A549 treated with Hydrocortisone at 1 μM for 4 hours (cell line): ENCODE results near the gene ETV3. TPM values are rescaled to one million over a fixed set of nuclear protein-coding genes. Genes with fewer than 3 reads are reported as not detected.

Source experiments
- total RNA-seq: library from RNA; stranded (reverse); fragments of 200-300 nt; extraction: Qiagen RNA extraction; gene quantifications from 5 replicates; pipeline ENCODE4 v1.2.3, GENCODE V29; 2022

Gene ETV3
- 9.2 to 15.0 TPM (median 10.0 TPM) in 5 replicates for total RNA-seq

DNA sequence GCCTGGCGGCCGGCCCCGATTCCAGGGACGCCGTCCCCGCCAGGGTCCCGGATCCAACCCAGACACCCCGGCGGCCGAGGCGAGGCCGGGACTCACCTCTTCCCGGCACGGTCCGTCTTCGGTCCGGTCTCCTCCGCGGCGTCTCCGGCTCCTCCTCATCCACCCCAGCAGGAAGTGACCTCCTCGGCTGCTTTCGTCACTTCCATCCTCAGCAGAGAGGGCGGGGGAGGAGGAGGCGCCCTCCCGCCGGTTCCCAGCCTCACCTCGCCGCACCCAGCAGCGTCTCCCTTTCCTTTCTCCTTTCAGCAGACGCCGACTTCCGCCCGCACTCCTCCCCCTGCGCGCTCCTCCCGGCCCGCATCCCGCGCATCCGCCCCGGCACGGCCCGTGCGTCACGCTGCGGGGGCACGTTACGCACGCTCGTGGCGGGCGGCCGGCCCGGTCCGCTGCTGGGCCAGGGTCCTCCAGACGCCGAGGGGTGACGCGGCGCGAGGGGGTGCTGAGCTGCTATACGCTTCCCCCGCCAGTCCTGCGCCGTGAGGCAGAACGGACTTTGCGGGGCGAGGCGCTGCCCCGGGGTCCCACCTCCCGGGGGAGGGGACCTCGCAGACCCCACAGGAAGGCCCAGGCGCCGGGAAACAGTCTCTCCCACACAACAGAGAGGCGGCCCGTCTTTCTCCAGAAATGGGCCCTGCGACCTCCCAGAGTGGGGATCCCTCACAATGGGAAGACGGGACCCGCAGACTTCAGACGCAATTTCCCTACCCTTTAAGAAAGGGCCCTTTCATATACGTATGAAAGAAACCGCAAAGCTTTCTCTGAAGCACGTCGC, at the start of gene ETV3:
TSS of gene ETV3 (minus strand) at position 176 of the 832 bp plus-strand sequence. CDS start 2,043 bp downstream, outside the sequence.

DNA sequence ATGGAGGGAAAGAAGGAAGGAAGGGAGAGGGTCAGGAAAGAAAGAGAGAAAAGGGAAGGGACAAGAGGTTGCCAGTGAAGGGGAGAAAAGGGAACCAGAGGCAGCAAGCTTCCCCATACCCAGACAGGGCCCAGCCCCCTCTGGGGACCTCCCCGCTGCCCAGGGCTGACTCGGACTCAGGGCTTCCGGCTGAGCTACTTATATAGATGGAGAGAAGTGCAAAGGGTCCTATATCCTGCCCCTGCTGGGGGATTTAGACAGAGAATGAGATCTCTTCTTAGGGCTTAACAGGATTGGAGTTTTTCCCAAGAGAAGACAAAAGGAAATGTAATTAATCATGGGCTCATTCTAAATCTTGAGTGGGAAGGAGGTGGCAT, 38.6 kb downstream of the ETV3 start, which contains the start of gene ETV3L:
TSS of gene ETV3L (minus strand) at position 176 of the 377 bp plus-strand sequence. CDS start 285 bp downstream, outside the sequence.

Other genes with a start within 250 kb of the ETV3 start
- gene PEAR1, start 244.7 kb downstream of the ETV3 start, total RNA-seq, result 5.9 to 7.6 TPM (median 6.4 TPM) in 5 replicates
- gene LRRC71, start 217.8 kb downstream of the ETV3 start, total RNA-seq, result 0.05 to 0.23 TPM (median 0.17 TPM) in 5 replicates
- 16.0 to 18.6 TPM (median 17.6 TPM) in 5 replicates for gene ARHGEF11, start 92.7 kb downstream of the ETV3 start, total RNA-seq
- gene ETV3L, start 38.6 kb downstream of the ETV3 start, total RNA-seq, result not detected in 5 replicates